SK-N-SH (cell line): Measurements from ENCODE around the gene NLGN1. TPM values are rescaled to one million over a fixed set of nuclear protein-coding genes. Genes with fewer than 3 reads are reported as not detected.
A peak's percentile ranks its signal among the peaks of the same experiment; 100 is the strongest.

Experiments
- CTCF ChIA-PET: fragments of 300-600, 350-600 bp; formaldehyde crosslinking; extraction: SDS; loops from one replicate; lab custom pipeline; 2021; lab: Yijun Ruan, JAX
- POLR2A ChIA-PET: fragments of 350-600 bp; sonication (Branson Sonifier 250); formaldehyde crosslinking; extraction: SDS; loops from one replicate; lab custom pipeline; 2020; ENCODE audit warnings: antibody characterized with exemption, inconsistent platforms; lab: Yijun Ruan, JAX
- DNase-seq: peaks from one replicate; pipeline ENCODE4 v3.0.0; 2012
- H2AFZ ChIP-seq: fragments of 200-600 bp; sonication (generic); 2 replicates; pipeline ENCODE4 v1.8.1; 2016; ENCODE audit warnings: antibody characterized with exemption, mild to moderate bottlenecking, low read depth
- H3F3A ChIP-seq: fragments of 200-600 bp; sonication (generic); replicated peaks from 2 replicates; pipeline ENCODE3; 2016; ENCODE audit warnings: antibody characterized with exemption, mild to moderate bottlenecking; ENCODE audit not compliant: insufficient read depth
- H3K27ac ChIP-seq, 2 experiments: fragments of 200-500 bp in 1 of 2; fragments of 200-600 bp in 1 of 2; sonication (Bioruptor generic) in 1 of 2; sonication (generic), shearing (Covaris generic) in 1 of 2; 2 replicates each; pipeline versions ENCODE4 v1.5.1 to v1.6.1; 2014 to 2016; ENCODE audit warnings: low read depth in 2 of 2, inconsistent platforms in 1 of 2, low read length in 1 of 2, mild to moderate bottlenecking in 1 of 2, mixed read lengths in 1 of 2
- H3K27me3 ChIP-seq: fragments of 200-600 bp; sonication (generic), shearing (Covaris generic); 2 replicates; pipeline ENCODE4 v1.6.1; 2016; ENCODE audit warnings: mixed run types; ENCODE audit not compliant: insufficient read depth
- H3K36me3 ChIP-seq, 2 experiments: fragments of 200-500 bp in 1 of 2; fragments of 200-600 bp in 1 of 2; sonication (Bioruptor generic) in 1 of 2; sonication (generic) in 1 of 2; replicated peaks in 1 of 2; 2 replicates each; pipeline versions ENCODE3 to v1.5.1; 2014 to 2016; ENCODE audit warnings: low read length in 1 of 2, mild to moderate bottlenecking in 1 of 2; ENCODE audit not compliant: insufficient read depth in 2 of 2, control insufficient read depth in 1 of 2
- H3K4me1 ChIP-seq, 2 experiments: fragments of 200-500 bp in 1 of 2; fragments of 200-600 bp in 1 of 2; sonication (Bioruptor generic) in 1 of 2; sonication (generic), shearing (Covaris generic) in 1 of 2; 2 replicates each; pipeline versions ENCODE4 v1.5.1 to v1.6.1; 2014 to 2016; ENCODE audit warnings: low read depth in 1 of 2, low read length in 1 of 2, mixed run types in 1 of 2; ENCODE audit not compliant: insufficient read depth in 2 of 2, control insufficient read depth in 1 of 2
- H3K4me2 ChIP-seq: fragments of 200-600 bp; sonication (generic), shearing (Covaris generic); 2 replicates; pipeline ENCODE4 v1.6.1; 2017; ENCODE audit warnings: mixed run types
- H3K4me3 ChIP-seq, 2 experiments: fragments of 200-500 bp in 1 of 2; fragments of 200-600 bp in 1 of 2; sonication (Bioruptor generic) in 1 of 2; sonication (generic), shearing (Covaris generic) in 1 of 2; 2 replicates each; pipeline versions ENCODE4 v1.5.1 to v1.8.1; 2014 to 2016; ENCODE audit warnings: low read depth in 2 of 2, inconsistent platforms in 1 of 2, low read length in 1 of 2, mild to moderate bottlenecking in 1 of 2, mixed read lengths in 1 of 2, moderate library complexity in 1 of 2
- H3K79me2 ChIP-seq: fragments of 200-600 bp; sonication (generic); 2 replicates; pipeline ENCODE4 v1.8.1; 2017; ENCODE audit warnings: mild to moderate bottlenecking; ENCODE audit not compliant: insufficient read depth
- H3K9ac ChIP-seq: fragments of 200-600 bp; sonication (generic); 2 replicates; pipeline ENCODE4 v1.6.1; 2017; ENCODE audit warnings: mixed run types
- H3K9me2 ChIP-seq: fragments of 200-600 bp; sonication (generic); 2 replicates; pipeline ENCODE4 v1.6.1; 2017; ENCODE audit warnings: mixed run types
- H3K9me3 ChIP-seq: fragments of 200-600 bp; sonication (generic); 2 replicates; pipeline ENCODE4 v1.6.1; 2017; ENCODE audit warnings: mixed run types, mild to moderate bottlenecking, moderate library complexity
- H4K20me1 ChIP-seq: fragments of 200-600 bp; sonication (generic); 2 replicates; pipeline ENCODE4 v1.6.1; 2017; ENCODE audit warnings: mild to moderate bottlenecking, mixed run types; ENCODE audit not compliant: insufficient read depth
- EP300 ChIP-seq, 2 experiments: IDR thresholded peaks; 2 replicates each; pipeline versions ENCODE4 v1.4.0 to v1.6.1; 2012; ENCODE audit warnings: borderline replicate concordance in 1 of 2, low read depth in 1 of 2, low read length in 1 of 2
- FOXM1 ChIP-seq: IDR thresholded peaks from 2 replicates; pipeline ENCODE4 v1.4.0; 2012; ENCODE audit warnings: low read depth, mild to moderate bottlenecking
- GABPA ChIP-seq: IDR thresholded peaks from 2 replicates; pipeline ENCODE4 v1.4.0; 2012; ENCODE audit warnings: low read depth, mild to moderate bottlenecking
- JUND ChIP-seq: IDR thresholded peaks from 2 replicates; pipeline ENCODE4 v1.4.0; 2012
- MEF2A ChIP-seq: IDR thresholded peaks from 2 replicates; pipeline ENCODE4 v1.4.0; 2012; ENCODE audit warnings: low read depth, borderline replicate concordance
- NFIC ChIP-seq: IDR thresholded peaks from 2 replicates; pipeline ENCODE4 v1.4.0; 2012; ENCODE audit warnings: borderline replicate concordance
- NRF1 ChIP-seq: IDR thresholded peaks from 2 replicates; pipeline ENCODE4 v1.6.1; 2012; ENCODE audit warnings: low read depth, mild to moderate bottlenecking, low read length
- RAD21 ChIP-seq: IDR thresholded peaks from 2 replicates; pipeline ENCODE4 v1.6.1; 2012; ENCODE audit warnings: mild to moderate bottlenecking, low read length
- RCOR1 ChIP-seq: fragments of 150-350 bp; IDR thresholded peaks from 2 replicates; pipeline ENCODE4 v1.6.1; 2017; ENCODE audit warnings: antibody characterized with exemption, low read length
- RFX5 ChIP-seq: IDR thresholded peaks from 2 replicates; pipeline ENCODE4 v1.6.1; 2012; ENCODE audit warnings: mild to moderate bottlenecking, improper control_type of control experiment, low read length
- SIN3A ChIP-seq: IDR thresholded peaks from 2 replicates; pipeline ENCODE4 v1.6.1; 2012; ENCODE audit warnings: low read depth, mild to moderate bottlenecking, low read length, moderate library complexity, borderline replicate concordance
- SMC3 ChIP-seq: IDR thresholded peaks from 2 replicates; pipeline ENCODE4 v1.6.1; 2012; ENCODE audit warnings: low read depth, low read length, improper control_type of control experiment
- TAF1 ChIP-seq: IDR thresholded peaks from 2 replicates; pipeline ENCODE4 v1.6.1; 2012; ENCODE audit warnings: low read depth, mild to moderate bottlenecking, low read length, moderate library complexity, borderline replicate concordance
- TCF12 ChIP-seq: IDR thresholded peaks from 2 replicates; pipeline ENCODE4 v1.4.0; 2012
- WGBS: methylation state at CpG from one replicate; pipeline ENCODE4 v1.1.6; 2017; ENCODE audit warnings: low lambda C conversion rate; 5-methylcytosine and 5-hydroxymethylcytosine counted together
- polyA plus RNA-seq, 3 experiments: library from polyadenylated mRNA; depleted of rRNA; stranded (reverse); fragments of >200 nt; gene quantifications; 2 replicates each; pipeline ENCODE4 v1.2.3, GENCODE V29; 2012
- TF ChIP-seq, protein P1 (sequence below): IDR thresholded peaks from 2 replicates; pipeline ENCODE4 v1.4.0; 2012; ENCODE audit warnings: low read depth, borderline replicate concordance
- TF ChIP-seq, protein P2 (sequence below): fragments of 200-600 bp; sonication (generic); IDR thresholded peaks from 2 replicates; pipeline ENCODE4 v1.6.1; 2017; ENCODE audit warnings: antibody characterized with exemption, mild to moderate bottlenecking, moderate library complexity
- TF ChIP-seq, protein P3 (sequence below): IDR thresholded peaks from 2 replicates; pipeline ENCODE4; 2012
- TF ChIP-seq, protein P4 (sequence below): IDR thresholded peaks from 2 replicates; pipeline ENCODE4 v1.6.1; 2012; ENCODE audit warnings: mild to moderate bottlenecking, low read depth, low read length, moderate library complexity

NLGN1 gene
- polyA plus RNA-seq, 1 of the 3 experiments (the other 2 are of a cell fraction), result 1.5 TPM

DNA sequence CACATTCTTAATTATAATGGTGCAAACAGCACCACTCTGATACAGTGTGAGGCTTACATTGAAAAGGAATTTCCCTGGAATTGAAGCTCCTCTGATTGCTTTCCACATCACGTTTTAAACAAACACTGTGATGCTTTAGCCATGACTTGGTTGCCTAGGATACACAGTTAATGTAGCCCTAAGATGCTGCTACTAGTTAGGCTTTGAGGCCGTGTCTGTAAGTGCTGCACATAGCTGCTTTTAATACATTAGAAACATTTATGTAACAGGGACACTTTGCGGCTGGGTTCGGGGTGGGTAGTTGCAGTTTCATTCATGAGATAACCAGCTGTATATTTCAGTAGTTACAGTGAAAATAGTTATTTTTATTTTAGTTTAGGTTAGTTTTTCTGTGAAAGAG, 334.7 kb downstream of the NLGN1 start:
- WGBS, result 70% methylated on average over 4 of the region's 4 CpGs
- ChIA-PET POLR2A (no interaction called here), CTCF (interaction anchor here (1.4 to 2.4 kb wide), 4 partner anchors 11 to 1794 kb away, joined by 3 to 8 read pairs (median 6); no protein-coding TSS in a partner anchor)
- Histone ChIP-seq H3K27ac (0 out of 4 replicates have a peak overlapping the region, but pooled peaks of 1 of the 2 experiments have one; percentile 4), H2AFZ (no peak overlapping the region), H3K4me1 (peaks cover 0 to 10% of the 10 kb centered on the region in 2 experiments; a peak in 1 of 4 replicates), H3K36me3 (no peaks in the 10 kb centered on the region), H3K9me2 (no peaks in the 10 kb centered on the region), H3K9me3 (no peaks in the 10 kb centered on the region), H3F3A (peaks cover 22% of the 10 kb centered on the region), H3K27me3 (no peaks in the 10 kb centered on the region), H3K79me2 (no peaks in the 10 kb centered on the region), H4K20me1 (no peaks in the 10 kb centered on the region), H3K4me3 (no peak overlapping the region), H3K9ac (no peak overlapping the region), H3K4me2 (no peak overlapping the region)
- no peak for DNase-seq
- TF ChIP-seq NRF1 (no peak), JUND (no peak), RAD21 (no peak), TAF1 (no peak), SMC3 (no peak), MEF2A (no peak), SIN3A (no peak), RFX5 (no peak), TCF12 (no peak), GABPA (no peak), FOXM1 (no peak), NFIC (no peak), EP300 (IDR thresholded peaks at IDR 0.05; ENCODE audit: borderline replicate concordance in 1 of 2, low read depth in 1 of 2, low read length in 1 of 2) (no peak), RCOR1 (no peak)
- TF ChIP-seq, protein P1, sequence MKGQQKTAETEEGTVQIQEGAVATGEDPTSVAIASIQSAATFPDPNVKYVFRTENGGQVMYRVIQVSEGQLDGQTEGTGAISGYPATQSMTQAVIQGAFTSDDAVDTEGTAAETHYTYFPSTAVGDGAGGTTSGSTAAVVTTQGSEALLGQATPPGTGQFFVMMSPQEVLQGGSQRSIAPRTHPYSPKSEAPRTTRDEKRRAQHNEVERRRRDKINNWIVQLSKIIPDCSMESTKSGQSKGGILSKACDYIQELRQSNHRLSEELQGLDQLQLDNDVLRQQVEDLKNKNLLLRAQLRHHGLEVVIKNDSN, result no peak
- TF ChIP-seq, protein P2, sequence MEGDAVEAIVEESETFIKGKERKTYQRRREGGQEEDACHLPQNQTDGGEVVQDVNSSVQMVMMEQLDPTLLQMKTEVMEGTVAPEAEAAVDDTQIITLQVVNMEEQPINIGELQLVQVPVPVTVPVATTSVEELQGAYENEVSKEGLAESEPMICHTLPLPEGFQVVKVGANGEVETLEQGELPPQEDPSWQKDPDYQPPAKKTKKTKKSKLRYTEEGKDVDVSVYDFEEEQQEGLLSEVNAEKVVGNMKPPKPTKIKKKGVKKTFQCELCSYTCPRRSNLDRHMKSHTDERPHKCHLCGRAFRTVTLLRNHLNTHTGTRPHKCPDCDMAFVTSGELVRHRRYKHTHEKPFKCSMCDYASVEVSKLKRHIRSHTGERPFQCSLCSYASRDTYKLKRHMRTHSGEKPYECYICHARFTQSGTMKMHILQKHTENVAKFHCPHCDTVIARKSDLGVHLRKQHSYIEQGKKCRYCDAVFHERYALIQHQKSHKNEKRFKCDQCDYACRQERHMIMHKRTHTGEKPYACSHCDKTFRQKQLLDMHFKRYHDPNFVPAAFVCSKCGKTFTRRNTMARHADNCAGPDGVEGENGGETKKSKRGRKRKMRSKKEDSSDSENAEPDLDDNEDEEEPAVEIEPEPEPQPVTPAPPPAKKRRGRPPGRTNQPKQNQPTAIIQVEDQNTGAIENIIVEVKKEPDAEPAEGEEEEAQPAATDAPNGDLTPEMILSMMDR, result no peak
- TF ChIP-seq, protein P3, sequence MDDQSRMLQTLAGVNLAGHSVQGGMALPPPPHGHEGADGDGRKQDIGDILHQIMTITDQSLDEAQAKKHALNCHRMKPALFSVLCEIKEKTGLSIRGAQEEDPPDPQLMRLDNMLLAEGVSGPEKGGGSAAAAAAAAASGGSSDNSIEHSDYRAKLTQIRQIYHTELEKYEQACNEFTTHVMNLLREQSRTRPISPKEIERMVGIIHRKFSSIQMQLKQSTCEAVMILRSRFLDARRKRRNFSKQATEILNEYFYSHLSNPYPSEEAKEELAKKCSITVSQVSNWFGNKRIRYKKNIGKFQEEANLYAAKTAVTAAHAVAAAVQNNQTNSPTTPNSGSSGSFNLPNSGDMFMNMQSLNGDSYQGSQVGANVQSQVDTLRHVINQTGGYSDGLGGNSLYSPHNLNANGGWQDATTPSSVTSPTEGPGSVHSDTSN, result no peak
- TF ChIP-seq, protein P4, sequence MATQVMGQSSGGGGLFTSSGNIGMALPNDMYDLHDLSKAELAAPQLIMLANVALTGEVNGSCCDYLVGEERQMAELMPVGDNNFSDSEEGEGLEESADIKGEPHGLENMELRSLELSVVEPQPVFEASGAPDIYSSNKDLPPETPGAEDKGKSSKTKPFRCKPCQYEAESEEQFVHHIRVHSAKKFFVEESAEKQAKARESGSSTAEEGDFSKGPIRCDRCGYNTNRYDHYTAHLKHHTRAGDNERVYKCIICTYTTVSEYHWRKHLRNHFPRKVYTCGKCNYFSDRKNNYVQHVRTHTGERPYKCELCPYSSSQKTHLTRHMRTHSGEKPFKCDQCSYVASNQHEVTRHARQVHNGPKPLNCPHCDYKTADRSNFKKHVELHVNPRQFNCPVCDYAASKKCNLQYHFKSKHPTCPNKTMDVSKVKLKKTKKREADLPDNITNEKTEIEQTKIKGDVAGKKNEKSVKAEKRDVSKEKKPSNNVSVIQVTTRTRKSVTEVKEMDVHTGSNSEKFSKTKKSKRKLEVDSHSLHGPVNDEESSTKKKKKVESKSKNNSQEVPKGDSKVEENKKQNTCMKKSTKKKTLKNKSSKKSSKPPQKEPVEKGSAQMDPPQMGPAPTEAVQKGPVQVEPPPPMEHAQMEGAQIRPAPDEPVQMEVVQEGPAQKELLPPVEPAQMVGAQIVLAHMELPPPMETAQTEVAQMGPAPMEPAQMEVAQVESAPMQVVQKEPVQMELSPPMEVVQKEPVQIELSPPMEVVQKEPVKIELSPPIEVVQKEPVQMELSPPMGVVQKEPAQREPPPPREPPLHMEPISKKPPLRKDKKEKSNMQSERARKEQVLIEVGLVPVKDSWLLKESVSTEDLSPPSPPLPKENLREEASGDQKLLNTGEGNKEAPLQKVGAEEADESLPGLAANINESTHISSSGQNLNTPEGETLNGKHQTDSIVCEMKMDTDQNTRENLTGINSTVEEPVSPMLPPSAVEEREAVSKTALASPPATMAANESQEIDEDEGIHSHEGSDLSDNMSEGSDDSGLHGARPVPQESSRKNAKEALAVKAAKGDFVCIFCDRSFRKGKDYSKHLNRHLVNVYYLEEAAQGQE, result no peak
